HepG2 (cell line): ENCODE data around the gene TNFSF15. TPM values are rescaled to one million over a fixed set of nuclear protein-coding genes. Genes with fewer than 3 reads are reported as not detected.
A peak's percentile ranks its signal among the peaks of the same experiment; 100 is the strongest.

Source experiments
- BCL6 ChIP-seq: IDR thresholded peaks from 2 replicates; pipeline ENCODE4 v1.6.1; 2016; ENCODE audit warnings: missing genetic modification reagents, missing compliant biosample characterization
- CEBPB ChIP-seq: IDR thresholded peaks from 2 replicates; pipeline ENCODE4 v1.6.1; 2011; ENCODE audit warnings: low read depth, low read length, improper control_type of control experiment, borderline replicate concordance
- CHD4 ChIP-seq: fragments of 200-600 bp; sonication (generic); IDR thresholded peaks from 2 replicates; pipeline ENCODE4 v1.7.0; 2017; ENCODE audit warnings: mild to moderate bottlenecking, low read length, borderline replicate concordance
- FOXC1 ChIP-seq: sonication (generic); formaldehyde crosslinking; IDR thresholded peaks from 2 replicates; pipeline ENCODE4 v1.8.0; 2022; ENCODE audit warnings: mild to moderate bottlenecking, missing genetic modification reagents, borderline replicate concordance
- HDAC1 ChIP-seq: sonication (generic); formaldehyde crosslinking; IDR thresholded peaks from 2 replicates; pipeline ENCODE4 v1.5.1; 2020; ENCODE audit warnings: mild to moderate bottlenecking, missing genetic modification reagents
- HMGA1 ChIP-seq: sonication (generic); formaldehyde crosslinking; conservative IDR thresholded peaks from 2 replicates; pipeline ENCODE4 v1.4.0; 2020; ENCODE audit warnings: missing genetic modification reagents
- HNRNPUL1 ChIP-seq: fragments of 200-400 bp; formaldehyde crosslinking; IDR thresholded peaks from 2 replicates; pipeline ENCODE4 v1.6.1; 2017; ENCODE audit warnings: low read depth, mild to moderate bottlenecking, low read length, moderate library complexity
- JUN ChIP-seq: sonication (generic); formaldehyde crosslinking; IDR thresholded peaks from 2 replicates; pipeline ENCODE4 v1.4.0; 2020; ENCODE audit warnings: mild to moderate bottlenecking, missing genetic modification reagents
- KLF15 ChIP-seq: sonication (generic); formaldehyde crosslinking; IDR thresholded peaks from 2 replicates; pipeline ENCODE4 v1.8.1; 2023; ENCODE audit warnings: borderline replicate concordance, mild to moderate bottlenecking, inconsistent platforms, missing genetic modification reagents, mixed read lengths
- KLF9 ChIP-seq: IDR thresholded peaks from 2 replicates; pipeline ENCODE4 v1.6.1; 2016; ENCODE audit warnings: low read depth
- MAFK ChIP-seq, 2 experiments: IDR thresholded peaks in 1 of 2; conservative IDR thresholded peaks in 1 of 2; 2 replicates each; pipeline ENCODE4 v1.6.1; 2011; ENCODE audit warnings: improper control_type of control experiment in 2 of 2, low read length in 2 of 2
- MED8 ChIP-seq: sonication (generic); formaldehyde crosslinking; IDR thresholded peaks from 2 replicates; pipeline ENCODE4 v1.8.1; 2023; ENCODE audit warnings: mild to moderate bottlenecking, missing genetic modification reagents; ENCODE audit not compliant: insufficient replicate concordance
- MIXL1 ChIP-seq: IDR thresholded peaks from 2 replicates; pipeline ENCODE4 v1.6.1; 2016
- NFYB ChIP-seq: sonication (generic); formaldehyde crosslinking; IDR thresholded peaks from 2 replicates; pipeline ENCODE4 v1.4.0; 2020; ENCODE audit warnings: missing genetic modification reagents
- RAD21 ChIP-seq: fragments of 450-650 bp; formaldehyde crosslinking; IDR thresholded peaks from 2 replicates; pipeline ENCODE4 v1.5.0; 2020; ENCODE audit warnings: mild to moderate bottlenecking
- RARA ChIP-seq: IDR thresholded peaks from 2 replicates; pipeline ENCODE4 v1.6.1; 2016; ENCODE audit warnings: missing genetic modification reagents, missing compliant biosample characterization
- SIX4 ChIP-seq: sonication (generic); formaldehyde crosslinking; IDR thresholded peaks from 2 replicates; pipeline ENCODE4 v1.4.0; 2020; ENCODE audit warnings: missing genetic modification reagents
- SMC3 ChIP-seq: IDR thresholded peaks from 2 replicates; pipeline ENCODE4 v1.6.1; 2011; ENCODE audit warnings: low read length, improper control_type of control experiment
- SP5 ChIP-seq: IDR thresholded peaks from 2 replicates; pipeline ENCODE4 v1.6.1; 2016; ENCODE audit warnings: low read depth, borderline replicate concordance
- TCF7L2 ChIP-seq: IDR thresholded peaks from 2 replicates; pipeline ENCODE4 v1.6.1; 2011; ENCODE audit warnings: mild to moderate bottlenecking, low read depth, low read length, moderate library complexity
- ZEB1 ChIP-seq: IDR thresholded peaks from 2 replicates; pipeline ENCODE4 v1.6.1; 2012; ENCODE audit warnings: mild to moderate bottlenecking, low read depth, inconsistent platforms; ENCODE audit not compliant: insufficient replicate concordance
- ZMYM4 ChIP-seq: sonication (generic); formaldehyde crosslinking; IDR thresholded peaks from 2 replicates; pipeline ENCODE4 v1.8.1; 2023; ENCODE audit warnings: mild to moderate bottlenecking, missing genetic modification reagents
- polyA plus RNA-seq, 8 experiments: library from polyadenylated mRNA; depleted of rRNA in 3 of 8; stranded (reverse) in 7 of 8; unstranded in 1 of 8; fragments of >200 nt; fragmentation: Illumina TruSeq in 4 of 8; extraction: Trizol in 4 of 8; gene quantifications; 2 replicates each; pipeline versions ENCODE4 v1.2.1 to v1.2.3, GENCODE V29; 2011 to 2016; ENCODE audit warnings: low read depth in 4 of 8, missing spikeins in 1 of 8, mixed read lengths in 1 of 8; ENCODE audit not compliant: insufficient read depth in 1 of 8
- total RNA-seq, 5 experiments: library from RNA; depleted of rRNA; stranded (reverse); fragments of >200 nt; fragmentation: Illumina TruSeq; extraction: Trizol; gene quantifications; 2 replicates each; pipeline ENCODE4 v1.2.3, GENCODE V29; 2016; ENCODE audit warnings: low read depth in 1 of 5
- TF ChIP-seq, protein P1 (sequence below): fragments of 450-650 bp; IDR thresholded peaks from 2 replicates; pipeline ENCODE4 v1.6.1; 2017
- TF ChIP-seq, protein P2 (sequence below): sonication (generic); formaldehyde crosslinking; conservative IDR thresholded peaks from 2 replicates; pipeline ENCODE4 v1.4.0; 2020; ENCODE audit warnings: mild to moderate bottlenecking, missing genetic modification reagents, moderate library complexity
- TF ChIP-seq, protein P3 (sequence below): IDR thresholded peaks from 2 replicates; pipeline ENCODE4 v1.6.1; 2016; ENCODE audit warnings: missing genetic modification reagents, missing compliant biosample characterization
- TF ChIP-seq, protein P4 (sequence below): fragments of 450-650 bp; IDR thresholded peaks from 2 replicates; pipeline ENCODE4 v1.6.1; 2016
- TF ChIP-seq, protein P5 (sequence below): sonication (generic); formaldehyde crosslinking; IDR thresholded peaks from 2 replicates; pipeline ENCODE4 v1.8.0; 2022; ENCODE audit warnings: mild to moderate bottlenecking, missing genetic modification reagents, moderate library complexity

The TNFSF15 gene
- total and polyA plus RNA-seq, 2 of the 13 experiments (the other 11 are each of a cell fraction or from before 2014, with no cell fraction given), result 0.02 to 0.03 TPM

DNA sequence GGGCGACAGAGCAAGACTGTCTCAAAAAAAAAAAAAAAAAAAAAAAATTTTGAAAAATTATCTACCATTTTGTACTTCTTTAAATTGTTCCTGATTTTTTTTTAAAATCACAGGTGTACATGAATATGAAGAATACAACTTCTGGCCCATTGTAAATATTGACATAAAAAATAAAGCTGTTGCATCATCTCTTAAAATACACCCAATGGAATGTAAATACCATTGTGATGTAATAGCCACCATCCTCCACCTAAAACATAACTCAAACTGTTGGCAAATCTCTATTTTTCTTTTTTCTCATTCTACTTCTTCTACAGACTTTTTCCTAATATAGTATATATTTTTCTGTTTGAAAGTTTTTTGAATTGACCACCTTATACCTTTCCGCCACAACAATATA, 62.9 kb downstream of the TNFSF15 start (continued):
- no peak for TF ChIP-seq ZEB1
- no peak for TF ChIP-seq HDAC1 (CRISPR knock-in tag)
- no peak for TF ChIP-seq SP5
- TF ChIP-seq, protein P1, sequence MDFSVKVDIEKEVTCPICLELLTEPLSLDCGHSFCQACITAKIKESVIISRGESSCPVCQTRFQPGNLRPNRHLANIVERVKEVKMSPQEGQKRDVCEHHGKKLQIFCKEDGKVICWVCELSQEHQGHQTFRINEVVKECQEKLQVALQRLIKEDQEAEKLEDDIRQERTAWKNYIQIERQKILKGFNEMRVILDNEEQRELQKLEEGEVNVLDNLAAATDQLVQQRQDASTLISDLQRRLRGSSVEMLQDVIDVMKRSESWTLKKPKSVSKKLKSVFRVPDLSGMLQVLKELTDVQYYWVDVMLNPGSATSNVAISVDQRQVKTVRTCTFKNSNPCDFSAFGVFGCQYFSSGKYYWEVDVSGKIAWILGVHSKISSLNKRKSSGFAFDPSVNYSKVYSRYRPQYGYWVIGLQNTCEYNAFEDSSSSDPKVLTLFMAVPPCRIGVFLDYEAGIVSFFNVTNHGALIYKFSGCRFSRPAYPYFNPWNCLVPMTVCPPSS, result no peak
- no peak for TF ChIP-seq SMC3
- no peak for TF ChIP-seq JUN
- TF ChIP-seq CHD4, result no peak
- peak; percentile 74; the same call in 1 of the 2 replicates for TF ChIP-seq CEBPB
- no peak for TF ChIP-seq BCL6 (CRISPR knock-in tag)
- TF ChIP-seq RAD21 (CRISPR knock-in tag), result no peak
- TF ChIP-seq MED8, result no peak
- peak; percentile 48; the same call in 1 of the 2 replicates for TF ChIP-seq RARA (CRISPR knock-in tag)
- TF ChIP-seq NFYB (CRISPR knock-in tag), result no peak
- TF ChIP-seq TCF7L2, result no peak
- TF ChIP-seq MAFK (conservative IDR thresholded peaks at IDR 0.05 in 1 of 2, IDR thresholded peaks at IDR 0.05 in 1 of 2; ENCODE audit: low read length in 2 of 2), result no peak
- no peak for TF ChIP-seq ZMYM4 (CRISPR knock-in tag)
- no peak for TF ChIP-seq MIXL1 (CRISPR knock-in tag)
- TF ChIP-seq KLF9 (CRISPR knock-in tag), result no peak
- TF ChIP-seq HNRNPUL1, result no peak
- TF ChIP-seq, protein P2, sequence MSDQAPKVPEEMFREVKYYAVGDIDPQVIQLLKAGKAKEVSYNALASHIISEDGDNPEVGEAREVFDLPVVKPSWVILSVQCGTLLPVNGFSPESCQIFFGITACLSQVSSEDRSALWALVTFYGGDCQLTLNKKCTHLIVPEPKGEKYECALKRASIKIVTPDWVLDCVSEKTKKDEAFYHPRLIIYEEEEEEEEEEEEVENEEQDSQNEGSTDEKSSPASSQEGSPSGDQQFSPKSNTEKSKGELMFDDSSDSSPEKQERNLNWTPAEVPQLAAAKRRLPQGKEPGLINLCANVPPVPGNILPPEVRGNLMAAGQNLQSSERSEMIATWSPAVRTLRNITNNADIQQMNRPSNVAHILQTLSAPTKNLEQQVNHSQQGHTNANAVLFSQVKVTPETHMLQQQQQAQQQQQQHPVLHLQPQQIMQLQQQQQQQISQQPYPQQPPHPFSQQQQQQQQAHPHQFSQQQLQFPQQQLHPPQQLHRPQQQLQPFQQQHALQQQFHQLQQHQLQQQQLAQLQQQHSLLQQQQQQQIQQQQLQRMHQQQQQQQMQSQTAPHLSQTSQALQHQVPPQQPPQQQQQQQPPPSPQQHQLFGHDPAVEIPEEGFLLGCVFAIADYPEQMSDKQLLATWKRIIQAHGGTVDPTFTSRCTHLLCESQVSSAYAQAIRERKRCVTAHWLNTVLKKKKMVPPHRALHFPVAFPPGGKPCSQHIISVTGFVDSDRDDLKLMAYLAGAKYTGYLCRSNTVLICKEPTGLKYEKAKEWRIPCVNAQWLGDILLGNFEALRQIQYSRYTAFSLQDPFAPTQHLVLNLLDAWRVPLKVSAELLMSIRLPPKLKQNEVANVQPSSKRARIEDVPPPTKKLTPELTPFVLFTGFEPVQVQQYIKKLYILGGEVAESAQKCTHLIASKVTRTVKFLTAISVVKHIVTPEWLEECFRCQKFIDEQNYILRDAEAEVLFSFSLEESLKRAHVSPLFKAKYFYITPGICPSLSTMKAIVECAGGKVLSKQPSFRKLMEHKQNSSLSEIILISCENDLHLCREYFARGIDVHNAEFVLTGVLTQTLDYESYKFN (CRISPR knock-in tag), result no peak
- no peak for TF ChIP-seq KLF15 (CRISPR knock-in tag)
- TF ChIP-seq, protein P3, sequence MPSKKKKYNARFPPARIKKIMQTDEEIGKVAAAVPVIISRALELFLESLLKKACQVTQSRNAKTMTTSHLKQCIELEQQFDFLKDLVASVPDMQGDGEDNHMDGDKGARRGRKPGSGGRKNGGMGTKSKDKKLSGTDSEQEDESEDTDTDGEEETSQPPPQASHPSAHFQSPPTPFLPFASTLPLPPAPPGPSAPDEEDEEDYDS, result no peak
- no peak for TF ChIP-seq FOXC1 (CRISPR knock-in tag)
- no peak for TF ChIP-seq SIX4 (CRISPR knock-in tag)
- TF ChIP-seq, protein P4, sequence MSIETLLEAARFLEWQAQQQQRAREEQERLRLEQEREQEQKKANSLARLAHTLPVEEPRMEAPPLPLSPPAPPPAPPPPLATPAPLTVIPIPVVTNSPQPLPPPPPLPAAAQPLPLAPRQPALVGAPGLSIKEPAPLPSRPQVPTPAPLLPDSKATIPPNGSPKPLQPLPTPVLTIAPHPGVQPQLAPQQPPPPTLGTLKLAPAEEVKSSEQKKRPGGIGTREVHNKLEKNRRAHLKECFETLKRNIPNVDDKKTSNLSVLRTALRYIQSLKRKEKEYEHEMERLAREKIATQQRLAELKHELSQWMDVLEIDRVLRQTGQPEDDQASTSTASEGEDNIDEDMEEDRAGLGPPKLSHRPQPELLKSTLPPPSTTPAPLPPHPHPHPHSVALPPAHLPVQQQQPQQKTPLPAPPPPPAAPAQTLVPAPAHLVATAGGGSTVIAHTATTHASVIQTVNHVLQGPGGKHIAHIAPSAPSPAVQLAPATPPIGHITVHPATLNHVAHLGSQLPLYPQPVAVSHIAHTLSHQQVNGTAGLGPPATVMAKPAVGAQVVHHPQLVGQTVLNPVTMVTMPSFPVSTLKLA, result no peak
- TF ChIP-seq HMGA1 (CRISPR knock-in tag), result no peak
- TF ChIP-seq, protein P5, sequence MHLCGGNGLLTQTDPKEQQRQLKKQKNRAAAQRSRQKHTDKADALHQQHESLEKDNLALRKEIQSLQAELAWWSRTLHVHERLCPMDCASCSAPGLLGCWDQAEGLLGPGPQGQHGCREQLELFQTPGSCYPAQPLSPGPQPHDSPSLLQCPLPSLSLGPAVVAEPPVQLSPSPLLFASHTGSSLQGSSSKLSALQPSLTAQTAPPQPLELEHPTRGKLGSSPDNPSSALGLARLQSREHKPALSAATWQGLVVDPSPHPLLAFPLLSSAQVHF (CRISPR knock-in tag), result no peak
